ENCODE measurements around the gene SLC43A2.

DNA sequence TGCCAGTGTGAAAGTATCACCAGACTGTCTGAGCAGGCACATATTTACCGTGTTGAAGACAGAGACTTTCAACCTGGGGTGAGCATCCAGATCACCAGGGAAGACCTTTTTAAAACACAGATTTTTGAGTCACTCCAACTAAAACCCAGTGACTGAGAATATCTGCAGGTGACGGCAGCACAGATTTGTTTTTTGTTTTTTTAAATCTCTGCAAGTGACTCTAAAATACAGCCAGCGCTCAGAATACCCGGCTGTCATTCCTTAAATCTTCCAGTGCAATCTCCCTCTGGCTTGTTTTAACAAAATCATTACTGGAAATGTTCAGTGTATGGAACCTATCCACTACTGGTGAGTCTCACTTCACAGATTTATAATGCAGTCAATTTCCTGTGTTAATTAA lies 92.9 kb downstream of the SLC43A2 start:
- TF ChIP-seq CTCF (IDR thresholded peaks at IDR 0.05 in 8 of 11, conservative IDR thresholded peaks at IDR 0.05 in 3 of 11) = no peak
- no peak for TF ChIP-seq POLR2AphosphoS5 (IDR thresholded peaks at IDR 0.05)
- TF ChIP-seq POLR2A (IDR thresholded peaks at IDR 0.05) = no peak

Measured in spleen (tissue), 7 donors.